ENCODE results near the gene PEA15. TPM values are rescaled to one million over a fixed set of nuclear protein-coding genes. Genes with fewer than 3 reads are reported as not detected.

Gene PEA15
- total RNA-seq, 1 donor from 2014 or later: 197 TPM

DNA sequence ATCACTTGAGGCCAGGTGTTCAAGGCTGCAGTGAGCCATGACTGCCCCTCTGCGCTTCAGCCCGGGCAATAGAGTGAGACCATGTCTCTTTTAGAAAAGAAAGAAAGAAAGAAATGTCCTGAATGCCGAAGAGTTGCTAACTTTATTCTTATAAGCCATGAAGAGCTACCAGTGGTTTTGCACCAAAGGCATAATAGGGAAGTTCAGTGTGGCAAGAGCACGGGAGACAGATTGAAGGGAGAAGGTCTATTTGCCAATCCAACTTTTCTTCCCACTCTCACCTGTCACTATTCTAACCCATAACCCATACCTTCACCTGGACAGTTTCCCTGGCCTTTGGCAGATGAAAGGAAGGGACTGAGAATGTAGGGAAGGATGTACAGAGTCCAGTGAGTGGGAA is 4.4 kb upstream of the PEA15 start:
- DNase-seq (ENCODE audit: extremely low spot score, unreplicated experiment): no peak
- H3K27me3 Mint-ChIP-seq (ENCODE audit: unreplicated experiment): no peaks in the 10 kb centered on the region

DNA sequence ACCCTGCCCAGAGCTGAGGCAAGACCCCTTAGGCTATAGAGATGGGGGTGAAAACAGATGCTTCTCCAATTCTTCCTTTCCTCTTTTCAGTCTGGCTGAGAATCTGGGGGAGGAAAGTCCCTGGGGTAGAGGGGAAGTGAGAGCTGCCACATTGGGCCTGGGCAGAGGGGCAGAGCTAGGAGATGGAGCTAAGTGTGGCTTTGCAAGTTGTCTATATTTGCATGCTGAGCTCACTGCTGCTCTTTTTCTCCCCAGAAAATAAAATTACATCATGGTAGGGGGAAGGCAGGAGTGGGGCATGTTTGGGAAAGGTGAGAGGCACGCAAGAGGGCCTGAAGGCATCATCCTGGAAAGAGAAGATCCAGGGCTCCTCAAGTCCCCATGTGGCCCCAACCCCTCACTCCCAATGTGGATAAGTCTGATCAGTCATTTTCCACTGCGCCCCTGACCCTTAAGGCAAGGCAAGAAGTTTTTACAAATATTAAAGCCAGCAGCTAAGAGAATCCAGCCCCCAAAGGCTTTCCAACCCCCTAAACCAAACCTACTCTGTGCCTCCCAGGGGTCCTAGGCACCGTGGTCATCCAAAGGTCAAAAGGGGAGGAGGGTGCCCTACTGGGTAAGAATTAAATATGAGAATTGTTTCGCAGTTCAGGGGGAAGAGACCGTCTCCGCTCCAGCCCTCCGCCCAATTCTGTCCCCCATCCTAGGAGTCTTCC is 500 bp upstream of the PEA15 start:
- peaks cover 45% of the 10 kb centered on the region for H3K4me1 Mint-ChIP-seq (ENCODE audit: unreplicated experiment)
- H3K27ac Mint-ChIP-seq (ENCODE audit: unreplicated experiment): peak overlapping the region; percentile 77
- DNase-seq (ENCODE audit: extremely low spot score, unreplicated experiment): no peak
- no peaks in the 10 kb centered on the region for H3K27me3 Mint-ChIP-seq (ENCODE audit: unreplicated experiment)
- H3K4me3 Mint-ChIP-seq (ENCODE audit: unreplicated experiment): peak overlapping the region; percentile 89
- H3K9me3 Mint-ChIP-seq (ENCODE audit: unreplicated experiment): no peaks in the 10 kb centered on the region
- H3K36me3 Mint-ChIP-seq (ENCODE audit: unreplicated experiment): peaks cover 9% of the 10 kb centered on the region
- TF ChIP-seq, protein P1, sequence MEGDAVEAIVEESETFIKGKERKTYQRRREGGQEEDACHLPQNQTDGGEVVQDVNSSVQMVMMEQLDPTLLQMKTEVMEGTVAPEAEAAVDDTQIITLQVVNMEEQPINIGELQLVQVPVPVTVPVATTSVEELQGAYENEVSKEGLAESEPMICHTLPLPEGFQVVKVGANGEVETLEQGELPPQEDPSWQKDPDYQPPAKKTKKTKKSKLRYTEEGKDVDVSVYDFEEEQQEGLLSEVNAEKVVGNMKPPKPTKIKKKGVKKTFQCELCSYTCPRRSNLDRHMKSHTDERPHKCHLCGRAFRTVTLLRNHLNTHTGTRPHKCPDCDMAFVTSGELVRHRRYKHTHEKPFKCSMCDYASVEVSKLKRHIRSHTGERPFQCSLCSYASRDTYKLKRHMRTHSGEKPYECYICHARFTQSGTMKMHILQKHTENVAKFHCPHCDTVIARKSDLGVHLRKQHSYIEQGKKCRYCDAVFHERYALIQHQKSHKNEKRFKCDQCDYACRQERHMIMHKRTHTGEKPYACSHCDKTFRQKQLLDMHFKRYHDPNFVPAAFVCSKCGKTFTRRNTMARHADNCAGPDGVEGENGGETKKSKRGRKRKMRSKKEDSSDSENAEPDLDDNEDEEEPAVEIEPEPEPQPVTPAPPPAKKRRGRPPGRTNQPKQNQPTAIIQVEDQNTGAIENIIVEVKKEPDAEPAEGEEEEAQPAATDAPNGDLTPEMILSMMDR (IDR thresholded peaks at IDR 0.05): no peak

More for the DNA sequence above, 4.4 kb upstream of the PEA15 start:
- H3K27ac Mint-ChIP-seq (ENCODE audit: unreplicated experiment): no peak overlapping the region
- H3K4me3 Mint-ChIP-seq (ENCODE audit: unreplicated experiment): no peak overlapping the region
- TF ChIP-seq, protein P1 (IDR thresholded peaks at IDR 0.05): no peak
- no peaks in the 10 kb centered on the region for H3K36me3 Mint-ChIP-seq (ENCODE audit: unreplicated experiment)
- peaks cover 9% of the 10 kb centered on the region for H3K4me1 Mint-ChIP-seq (ENCODE audit: unreplicated experiment)
- no peaks in the 10 kb centered on the region for H3K9me3 Mint-ChIP-seq (ENCODE audit: unreplicated experiment)

DNA sequence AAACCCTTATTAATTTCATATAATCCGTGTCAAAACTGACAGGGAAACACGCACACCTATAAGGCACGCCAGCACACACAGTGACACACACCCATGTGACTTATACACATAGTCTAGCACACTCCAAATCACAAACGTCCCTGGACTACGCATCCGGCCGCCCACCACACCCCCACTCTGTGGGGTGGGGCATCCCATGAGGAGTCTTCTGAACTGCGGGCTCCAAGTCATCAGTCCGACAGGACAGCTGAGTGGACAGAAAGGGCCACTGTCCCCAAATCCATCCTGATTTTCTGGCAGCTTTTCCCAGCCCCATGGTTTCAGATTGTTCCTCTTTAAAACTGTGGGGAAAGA is 829 bp downstream of the PEA15 start:
- no peak for DNase-seq (ENCODE audit: extremely low spot score, unreplicated experiment)
- TF ChIP-seq, protein P1 (IDR thresholded peaks at IDR 0.05): no peak
- Mint-ChIP-seq H3K9me3 (ENCODE audit: unreplicated experiment) (no peaks in the 10 kb centered on the region), H3K27ac (ENCODE audit: unreplicated experiment) (peak overlapping the region; percentile 94), H3K4me3 (ENCODE audit: unreplicated experiment) (peak overlapping the region; percentile 89), H3K27me3 (ENCODE audit: unreplicated experiment) (no peaks in the 10 kb centered on the region), H3K4me1 (ENCODE audit: unreplicated experiment) (peaks cover 47% of the 10 kb centered on the region), H3K36me3 (ENCODE audit: unreplicated experiment) (peaks cover 16% of the 10 kb centered on the region)

DNA sequence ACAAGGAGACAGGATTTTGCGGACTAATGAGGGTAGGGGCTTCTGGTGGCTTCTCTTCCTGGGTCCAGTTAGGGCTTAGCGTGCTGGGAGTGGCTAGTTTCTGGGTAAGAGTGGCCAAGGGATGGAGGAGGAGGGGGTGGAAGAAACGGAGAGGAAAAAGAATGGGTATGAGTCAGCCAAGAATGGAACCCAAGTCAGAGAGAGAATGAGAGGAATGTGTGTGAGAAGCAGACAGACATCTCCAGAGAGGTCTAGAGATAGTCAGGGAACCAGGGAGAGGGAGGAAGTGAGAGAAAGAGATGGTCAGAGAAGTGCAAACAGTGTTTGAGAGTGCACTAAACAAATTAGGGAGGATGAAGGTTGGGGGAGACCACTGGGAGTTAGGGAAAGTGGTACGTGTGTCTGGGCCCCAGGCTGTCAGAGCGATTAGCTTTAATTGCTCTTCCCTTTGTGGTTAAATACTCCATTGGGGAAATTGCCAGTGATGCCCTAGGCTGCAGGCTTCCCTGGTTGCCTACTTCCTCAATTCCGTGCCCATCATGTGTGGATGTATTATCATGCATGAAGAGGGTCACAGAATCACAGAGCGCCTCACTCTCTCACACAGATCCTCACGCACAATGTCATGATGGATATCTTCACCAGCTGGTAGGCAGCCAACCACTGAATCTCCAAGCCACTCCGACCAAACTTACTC is 1.4 kb downstream of the PEA15 start:
- no peaks in the 10 kb centered on the region for H3K9me3 Mint-ChIP-seq (ENCODE audit: unreplicated experiment)
- H3K27ac Mint-ChIP-seq (ENCODE audit: unreplicated experiment): peak overlapping the region; percentile 94
- TF ChIP-seq, protein P1 (IDR thresholded peaks at IDR 0.05): no peak

DNA sequence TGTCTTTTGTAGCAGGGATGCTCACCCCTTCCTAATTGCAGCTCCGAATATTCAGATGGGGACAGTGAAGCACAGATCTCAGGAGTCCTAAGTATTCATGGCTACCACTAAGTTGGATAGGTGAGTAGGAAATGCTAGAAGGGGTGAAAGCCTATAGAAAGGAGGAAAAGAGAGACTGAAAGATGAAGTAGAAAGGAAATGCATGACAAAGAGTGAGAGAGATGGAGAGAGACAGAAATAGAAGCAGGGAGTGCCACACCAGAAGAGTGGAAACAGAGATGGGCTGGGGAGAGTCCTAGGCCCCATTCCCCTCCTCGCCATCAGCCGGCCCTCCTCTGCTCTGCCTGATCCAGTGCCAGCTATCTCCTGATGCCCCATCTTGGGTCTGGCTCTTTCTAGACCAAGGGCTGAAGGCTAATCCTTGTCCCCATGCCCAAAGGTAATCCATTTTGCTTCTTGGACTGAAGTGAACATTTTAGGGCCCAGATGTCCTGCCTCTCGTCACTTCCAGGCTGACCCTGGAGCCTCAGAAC is 2.0 kb downstream of the PEA15 start:
- peak overlapping the region; percentile 94 for H3K27ac Mint-ChIP-seq (ENCODE audit: unreplicated experiment)
- H3K36me3 Mint-ChIP-seq (ENCODE audit: unreplicated experiment): peaks cover 26% of the 10 kb centered on the region
- TF ChIP-seq, protein P1 (IDR thresholded peaks at IDR 0.05): no peak
- DNase-seq (ENCODE audit: extremely low spot score, unreplicated experiment): no peak
- no peaks in the 10 kb centered on the region for H3K27me3 Mint-ChIP-seq (ENCODE audit: unreplicated experiment)
- peak overlapping the region; percentile 89 for H3K4me3 Mint-ChIP-seq (ENCODE audit: unreplicated experiment)
- peaks cover 47% of the 10 kb centered on the region for H3K4me1 Mint-ChIP-seq (ENCODE audit: unreplicated experiment)
- no peaks in the 10 kb centered on the region for H3K9me3 Mint-ChIP-seq (ENCODE audit: unreplicated experiment)

More for the DNA sequence above, 1.4 kb downstream of the PEA15 start:
- Mint-ChIP-seq H3K4me3 (ENCODE audit: unreplicated experiment) (peak overlapping the region; percentile 89), H3K27me3 (ENCODE audit: unreplicated experiment) (no peaks in the 10 kb centered on the region), H3K36me3 (ENCODE audit: unreplicated experiment) (peaks cover 20% of the 10 kb centered on the region), H3K4me1 (ENCODE audit: unreplicated experiment) (peaks cover 47% of the 10 kb centered on the region)
- DNase-seq (ENCODE audit: extremely low spot score, unreplicated experiment): no peak
